DND-41 (cell line): ENCODE data around the gene QRICH1.

Source experiments
- ATAC-seq: fragments of 200-7000 bp; cut with Tn5 transposase; 3 replicates; pipeline ENCODE4 v1.9.1; 2021; ENCODE audit warnings: low read depth; ENCODE audit not compliant: insufficient read depth
- DNase-seq: peaks from one replicate; pipeline ENCODE4 v3.0.0-alpha.2; 2020
- H2AFZ ChIP-seq: 2 replicates; pipeline ENCODE4 v1.6.0; 2012; ENCODE audit warnings: low read depth, low read length
- H3K27ac ChIP-seq: 2 replicates; pipeline ENCODE4 v1.5.1; 2012; ENCODE audit warnings: low read length, inconsistent platforms
- H3K27me3 ChIP-seq: fragments of 200-600 bp; sonication (generic); 2 replicates; pipeline ENCODE4 v1.6.0; 2012; ENCODE audit warnings: low read length, mild to moderate bottlenecking, inconsistent platforms; ENCODE audit not compliant: insufficient read depth, poor library complexity
- H3K36me3 ChIP-seq: 2 replicates; pipeline ENCODE4 v1.5.1; 2012; ENCODE audit warnings: low read length, inconsistent platforms; ENCODE audit not compliant: insufficient read depth
- H3K4me1 ChIP-seq: 2 replicates; pipeline ENCODE4 v1.5.1; 2012; ENCODE audit warnings: mild to moderate bottlenecking, low read length; ENCODE audit not compliant: insufficient read depth
- H3K4me2 ChIP-seq: 2 replicates; pipeline ENCODE4 v1.6.0; 2012; ENCODE audit warnings: mild to moderate bottlenecking, moderate library complexity, low read length, inconsistent platforms; ENCODE audit not compliant: insufficient read depth
- H3K4me3 ChIP-seq, 2 experiments: fragments of 200-600 bp in 1 of 2; shearing (Covaris generic) in 1 of 2; 2 replicates each; pipeline ENCODE4 v1.5.1; 2012 to 2016; ENCODE audit warnings: inconsistent platforms in 2 of 2, low read length in 2 of 2, mild to moderate bottlenecking in 2 of 2, low read depth in 1 of 2, moderate library complexity in 1 of 2
- H3K79me2 ChIP-seq: 2 replicates; pipeline ENCODE4 v1.6.0; 2012; ENCODE audit warnings: low read length, inconsistent platforms; ENCODE audit not compliant: insufficient read depth
- H3K9ac ChIP-seq: 2 replicates; pipeline ENCODE4 v1.6.0; 2012; ENCODE audit warnings: low read depth, mild to moderate bottlenecking, inconsistent platforms, low read length, moderate library complexity
- H3K9me3 ChIP-seq: 2 replicates; pipeline ENCODE4 v1.5.1; 2012; ENCODE audit warnings: low read length, moderate library complexity, mild to moderate bottlenecking, inconsistent platforms; ENCODE audit not compliant: insufficient read depth, severe bottlenecking
- H4K20me1 ChIP-seq: 2 replicates; pipeline ENCODE4 v1.6.0; 2012; ENCODE audit warnings: low read length; ENCODE audit not compliant: insufficient read depth
- EZH2 ChIP-seq: IDR thresholded peaks from 3 replicates; pipeline ENCODE4 v1.6.1; 2012; ENCODE audit warnings: borderline replicate concordance, low read depth, mild to moderate bottlenecking, moderate library complexity, low read length, inconsistent platforms; ENCODE audit not compliant: severe bottlenecking
- TF ChIP-seq, protein P1 (sequence below): IDR thresholded peaks from 2 replicates; pipeline ENCODE4 v1.5.1; 2012; ENCODE audit warnings: borderline replicate concordance, low read length, moderate library complexity, mild to moderate bottlenecking; ENCODE audit not compliant: poor library complexity, severe bottlenecking; ENCODE audit errors: extremely low read depth

Gene QRICH1

DNA sequence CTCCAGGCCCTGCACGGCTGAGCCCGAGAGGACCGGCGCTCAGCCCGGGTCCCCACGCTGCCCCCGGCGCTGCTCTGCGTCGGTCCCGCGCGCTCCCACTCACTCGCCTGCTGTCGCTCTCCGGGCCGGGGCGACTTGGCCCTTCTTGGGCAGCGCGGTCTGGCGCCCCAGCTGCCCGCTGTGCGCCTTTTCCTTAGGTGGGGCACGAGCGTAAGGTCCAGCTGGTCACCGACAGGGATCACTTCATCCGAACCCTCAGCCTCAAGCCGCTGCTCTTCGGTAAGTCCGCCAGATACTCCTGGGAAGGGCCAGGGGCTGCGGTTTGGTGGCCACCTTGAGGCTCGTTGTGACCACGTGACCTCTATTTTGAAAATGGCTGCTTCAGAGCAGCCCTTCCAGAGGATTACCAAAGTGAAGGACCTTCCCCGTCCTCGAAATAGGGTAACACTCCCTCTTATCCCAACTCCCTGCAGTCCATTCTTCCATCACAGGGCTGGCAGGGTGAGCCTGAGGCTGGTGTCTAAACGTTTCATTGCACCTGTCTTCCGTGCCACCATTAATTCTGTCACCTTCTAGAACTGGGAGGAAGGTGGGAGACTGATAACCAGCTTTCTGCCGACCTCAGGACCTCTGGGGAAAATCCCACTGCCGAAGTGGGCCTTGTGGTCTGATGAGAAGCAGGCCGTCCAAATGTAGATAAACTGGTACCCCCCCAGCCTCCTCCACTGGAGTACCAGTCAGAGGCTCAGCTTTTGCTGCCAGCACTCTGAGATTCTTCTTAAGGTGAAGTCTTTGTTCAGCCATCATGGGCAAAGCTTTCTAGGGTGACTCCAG is 103.0 kb downstream of the QRICH1 start:
- no peaks in the 10 kb centered on the region for H3K27me3 ChIP-seq
- TF ChIP-seq EZH2, result no peak
- TF ChIP-seq, protein P1, sequence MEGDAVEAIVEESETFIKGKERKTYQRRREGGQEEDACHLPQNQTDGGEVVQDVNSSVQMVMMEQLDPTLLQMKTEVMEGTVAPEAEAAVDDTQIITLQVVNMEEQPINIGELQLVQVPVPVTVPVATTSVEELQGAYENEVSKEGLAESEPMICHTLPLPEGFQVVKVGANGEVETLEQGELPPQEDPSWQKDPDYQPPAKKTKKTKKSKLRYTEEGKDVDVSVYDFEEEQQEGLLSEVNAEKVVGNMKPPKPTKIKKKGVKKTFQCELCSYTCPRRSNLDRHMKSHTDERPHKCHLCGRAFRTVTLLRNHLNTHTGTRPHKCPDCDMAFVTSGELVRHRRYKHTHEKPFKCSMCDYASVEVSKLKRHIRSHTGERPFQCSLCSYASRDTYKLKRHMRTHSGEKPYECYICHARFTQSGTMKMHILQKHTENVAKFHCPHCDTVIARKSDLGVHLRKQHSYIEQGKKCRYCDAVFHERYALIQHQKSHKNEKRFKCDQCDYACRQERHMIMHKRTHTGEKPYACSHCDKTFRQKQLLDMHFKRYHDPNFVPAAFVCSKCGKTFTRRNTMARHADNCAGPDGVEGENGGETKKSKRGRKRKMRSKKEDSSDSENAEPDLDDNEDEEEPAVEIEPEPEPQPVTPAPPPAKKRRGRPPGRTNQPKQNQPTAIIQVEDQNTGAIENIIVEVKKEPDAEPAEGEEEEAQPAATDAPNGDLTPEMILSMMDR, result no peak
- H3K9ac ChIP-seq, result peak overlapping the region; percentile 74
- H3K4me2 ChIP-seq, result peak overlapping the region; percentile 86
- H3K4me3 ChIP-seq, result peak overlapping the region; percentile 43 to 62; a peak in 3 of 4 replicates
- H3K36me3 ChIP-seq, result no peaks in the 10 kb centered on the region; the same call in none of the 2 replicates
- H3K27ac ChIP-seq, result peak overlapping the region; percentile 72
- peaks cover 19% of the 10 kb centered on the region for H3K79me2 ChIP-seq
- no peaks in the 10 kb centered on the region for H3K9me3 ChIP-seq
- no peaks in the 10 kb centered on the region for H4K20me1 ChIP-seq
- peaks cover 35% of the 10 kb centered on the region for H3K4me1 ChIP-seq
- DNase-seq (no peak), ATAC-seq (no peak)
- peak overlapping the region; percentile 86 for H2AFZ ChIP-seq

DNA sequence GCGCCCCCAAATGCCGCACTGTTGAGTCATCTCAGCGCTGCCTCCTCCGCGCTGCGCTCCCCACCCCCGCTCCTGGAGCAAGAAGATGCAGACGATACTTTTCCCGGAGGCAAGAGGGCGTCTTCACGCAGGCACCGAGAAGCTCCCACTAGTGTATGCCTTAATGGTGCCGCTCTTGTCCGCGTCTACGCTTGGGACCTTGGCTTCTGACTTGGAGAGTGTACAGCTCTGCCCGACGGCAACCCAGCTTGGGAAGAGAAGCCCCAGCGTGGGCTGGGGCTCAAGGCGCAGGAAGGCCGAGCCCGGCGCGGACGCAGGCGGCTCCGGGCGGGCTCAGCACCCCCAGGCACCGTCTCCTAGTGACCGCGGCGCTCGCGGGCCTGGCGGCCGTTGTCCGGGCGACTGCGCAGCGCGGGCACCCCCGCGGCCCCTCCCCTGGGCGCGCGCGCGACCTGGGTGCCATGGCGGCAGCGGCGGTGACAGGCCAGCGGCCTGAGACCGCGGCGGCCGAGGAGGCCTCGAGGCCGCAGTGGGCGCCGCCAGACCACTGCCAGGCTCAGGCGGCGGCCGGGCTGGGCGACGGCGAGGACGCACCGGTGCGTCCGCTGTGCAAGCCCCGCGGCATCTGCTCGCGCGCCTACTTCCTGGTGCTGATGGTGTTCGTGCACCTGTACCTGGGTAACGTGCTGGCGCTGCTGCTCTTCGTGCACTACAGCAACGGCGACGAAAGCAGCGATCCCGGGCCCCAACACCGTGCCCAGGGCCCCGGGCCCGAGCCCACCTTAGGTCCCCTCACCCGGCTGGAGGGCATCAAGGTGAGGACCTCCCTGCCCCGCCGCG is 103.9 kb downstream of the QRICH1 start, which contains the start of gene P4HTM:
Gene P4HTM, plus strand, starts transcription at position 446 of the 840 bp plus-strand sequence. Its CDS starts 16 bp downstream, at position 462.
- peak within 1 kb of the TSS; percentile 74 for H3K9ac ChIP-seq
- peaks cover 19% of the 10 kb centered on the region for H3K79me2 ChIP-seq
- peaks cover 1% of the 10 kb centered on the region for H3K36me3 ChIP-seq
- H3K27ac ChIP-seq, result peak within 1 kb of the TSS; percentile 72
- TF ChIP-seq, protein P1, result peak; percentile 61
- TF ChIP-seq EZH2, result no peak
- H3K4me2 ChIP-seq, result peak within 1 kb of the TSS; percentile 86
- H3K4me3 ChIP-seq, result peak within 1 kb of the TSS; percentile 43 to 62; a peak in 3 of 4 replicates
- H3K4me1 ChIP-seq, result peaks cover 35% of the 10 kb centered on the region
- H2AFZ ChIP-seq, result peak within 1 kb of the TSS; percentile 86
- DNase-seq, result peak; percentile 86
- H3K27me3 ChIP-seq, result no peaks in the 10 kb centered on the region
- no peaks in the 10 kb centered on the region for H4K20me1 ChIP-seq
- no peaks in the 10 kb centered on the region for H3K9me3 ChIP-seq
- peak; percentile 89 for ATAC-seq

DNA sequence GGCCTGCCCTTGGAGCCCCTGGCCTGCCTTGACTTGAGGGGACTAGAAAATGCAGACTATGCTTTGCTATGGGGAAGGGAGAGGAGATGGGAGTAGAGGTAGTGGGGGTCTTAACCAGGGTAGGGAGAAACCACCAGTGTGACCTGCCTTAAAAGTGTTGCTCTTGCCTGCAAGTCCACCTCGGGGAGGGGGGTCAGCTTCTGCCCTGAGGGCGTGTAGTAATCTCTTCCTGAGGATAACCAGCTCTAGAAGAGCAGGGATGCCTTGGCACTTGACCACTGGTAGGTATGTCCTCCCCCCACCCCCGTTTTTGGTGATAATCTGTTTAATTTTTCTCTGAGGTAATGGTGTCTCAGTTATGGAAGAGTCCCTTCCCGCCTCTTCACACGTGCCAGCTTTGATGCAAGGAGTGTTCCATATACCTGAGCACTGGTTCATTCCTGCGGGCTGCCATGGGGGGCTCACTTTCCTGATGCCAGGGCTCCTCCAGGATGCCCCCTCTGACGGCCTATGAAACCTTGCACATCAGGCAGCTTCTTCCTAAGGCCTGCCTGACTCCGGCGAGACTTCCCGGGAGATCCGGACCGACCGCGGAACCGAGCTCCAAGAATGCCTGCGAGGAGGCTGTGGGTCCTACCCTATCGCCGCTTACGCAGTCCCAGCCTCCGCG is 104.6 kb downstream of the QRICH1 start:
- no peak for TF ChIP-seq EZH2
- TF ChIP-seq, protein P1, result no peak
- peak overlapping the region; percentile 72 for H3K27ac ChIP-seq
- peak overlapping the region; percentile 43 to 62; a peak in 3 of 4 replicates for H3K4me3 ChIP-seq
- peaks cover 9% of the 10 kb centered on the region for H3K36me3 ChIP-seq
- peak; percentile 39 for ATAC-seq
- peak overlapping the region; percentile 86 for H3K4me2 ChIP-seq
- H3K9me3 ChIP-seq, result no peaks in the 10 kb centered on the region
- DNase-seq, result no peak
- peak overlapping the region; percentile 86 for H2AFZ ChIP-seq
- peaks cover 19% of the 10 kb centered on the region for H3K79me2 ChIP-seq
- peaks cover 35% of the 10 kb centered on the region for H3K4me1 ChIP-seq
- H3K9ac ChIP-seq, result peak overlapping the region; percentile 74
- no peaks in the 10 kb centered on the region for H4K20me1 ChIP-seq
- no peaks in the 10 kb centered on the region for H3K27me3 ChIP-seq
